LNCaP clone FGC (cell line): Measurements from ENCODE around the gene KRTAP10-8.

Experiments used
- DNase-seq: peaks from one replicate; pipeline ENCODE4 v3.0.0-alpha.2; 2011; ENCODE audit warnings: low read depth
- H3K4me3 ChIP-seq: 2 replicates; pipeline ENCODE4 v1.5.1; 2011; ENCODE audit warnings: mild to moderate bottlenecking, low read depth, low read length, control low read depth
- CTCF ChIP-seq: IDR thresholded peaks from 2 replicates; pipeline ENCODE4 v1.5.1; 2012; ENCODE audit warnings: mild to moderate bottlenecking; ENCODE audit not compliant: control insufficient read depth, insufficient read depth; ENCODE audit errors: extremely low read depth

Gene KRTAP10-8

GRCh38 chr21:44615911-44616590 is 4.2 kb downstream of the KRTAP10-8 start:
- no peak for TF ChIP-seq CTCF
- no peak for DNase-seq

GRCh38 chr21:44616591-44616926 is 4.7 kb downstream of the KRTAP10-8 start:
- DNase-seq, result no peak
- no peak overlapping the region for H3K4me3 ChIP-seq
- no peak for TF ChIP-seq CTCF

More at GRCh38 chr21:44615911-44616590, 4.2 kb downstream of the KRTAP10-8 start:
- H3K4me3 ChIP-seq, result no peak overlapping the region

- no peak for TF ChIP-seq CTCF
- no peak for DNase-seq
- H3K4me3 ChIP-seq, result no peak overlapping the region
Observed at GRCh38 chr21:44617071-44617501, 5.2 kb downstream of the KRTAP10-8 start.

- H3K4me3 ChIP-seq, result no peak overlapping the region
- peak; percentile 62 for TF ChIP-seq CTCF
- DNase-seq, result peak; percentile 33
Observed at GRCh38 chr21:44618504-44618903, 6.6 kb downstream of the KRTAP10-8 start.

GRCh38 chr21:44618909-44619308 is 7.0 kb downstream of the KRTAP10-8 start:
- no peak for DNase-seq
- no peak for TF ChIP-seq CTCF
- no peak overlapping the region for H3K4me3 ChIP-seq

- TF ChIP-seq CTCF, result no peak
- no peak overlapping the region for H3K4me3 ChIP-seq
- no peak for DNase-seq
Observed at GRCh38 chr21:44619886-44620285, 8.0 kb downstream of the KRTAP10-8 start.

- no peak overlapping the region for H3K4me3 ChIP-seq
- no peak for TF ChIP-seq CTCF
- no peak for DNase-seq
Observed at GRCh38 chr21:44623575-44623974, 11.7 kb downstream of the KRTAP10-8 start.
